Measurements from ENCODE around the gene SREK1IP1.

GRCh38 chr5:64742411-64742810 lies 26.1 kb downstream of the SREK1IP1 start:
- TF ChIP-seq ZBTB34 (CRISPR knock-in tag; IDR thresholded peaks at IDR 0.05) (no peak), TAF15 (IDR thresholded peaks at IDR 0.05; ENCODE audit: low read depth, low read length) (no peak), IRF2 (CRISPR knock-in tag; IDR thresholded peaks at IDR 0.05) (no peak), SP1 (CRISPR knock-in tag; IDR thresholded peaks at IDR 0.05) (no peak), ZNF175 (CRISPR knock-in tag; IDR thresholded peaks at IDR 0.05; ENCODE audit: low read depth) (no peak), MEF2D (tag; conservative IDR thresholded peaks at IDR 0.05; ENCODE audit: low read depth) (no peak), POLR2A (conservative IDR thresholded peaks at IDR 0.05) (no peak), MXI1 (IDR thresholded peaks at IDR 0.05; ENCODE audit: low read depth, low read length) (no peak), ZNF318 (IDR thresholded peaks at IDR 0.05; ENCODE audit: borderline replicate concordance in 1 of 2, low read depth in 1 of 2) (no peak), REST (IDR thresholded peaks at IDR 0.05; ENCODE audit: borderline replicate concordance) (no peak), REST (CRISPR knock-in tag; IDR thresholded peaks at IDR 0.05; ENCODE audit: low read depth) (no peak)
